Gastroesophageal sphincter (tissue), 4 donors: Measurements from ENCODE around the gene MLLT10. TPM values are rescaled to one million over a fixed set of nuclear protein-coding genes. Genes with fewer than 3 reads are reported as not detected.

Experiments used
- ATAC-seq: fragments of 150-250 bp; one replicate; pipeline ENCODE4 v1.9.1; 2016; ENCODE audit warnings: mild to moderate bottlenecking, moderate library complexity
- H3K27ac ChIP-seq, 4 donors: fragments of 200-600 bp; sonication (generic) in 3 of 4; 1 replicate in 3 of 4; 2 replicates in 1 of 4; pipeline ENCODE4 v1.5.1; 2016 to 2019
- H3K27me3 ChIP-seq: fragments of 200-600 bp; sonication (generic); one replicate; pipeline ENCODE4 v1.5.1; 2019
- H3K36me3 ChIP-seq, 2 donors: fragments of 200-600 bp; sonication (generic); one replicate each; pipeline ENCODE4 v1.5.1; 2019; ENCODE audit warnings: control low read depth in 1 of 2
- H3K4me1 ChIP-seq, 3 donors: fragments of 200-600 bp; sonication (generic); 1 replicate in 2 of 3; 2 replicates in 1 of 3; pipeline ENCODE4 v1.5.1; 2016 to 2019; ENCODE audit warnings: control low read depth in 2 of 3
- H3K4me3 ChIP-seq, 2 donors: fragments of 200-600 bp; sonication (generic); one replicate each; pipeline ENCODE4 v1.5.1; 2019; ENCODE audit warnings: mild to moderate bottlenecking in 1 of 2, moderate library complexity in 1 of 2
- H3K9me3 ChIP-seq, 3 donors: fragments of 200-600 bp; sonication (generic); one replicate each; pipeline ENCODE4 v1.5.1; 2017 to 2019; ENCODE audit warnings: control low read depth in 2 of 3
- EP300 ChIP-seq: sonication (generic); formaldehyde crosslinking; IDR thresholded peaks from one replicate; pipeline ENCODE4 v1.6.1; 2017; ENCODE audit warnings: antibody characterized with exemption, mild to moderate bottlenecking
- POLR2A ChIP-seq, 2 donors: fragments of 450-650 bp; IDR thresholded peaks; one replicate each; pipeline ENCODE4 v1.6.1; 2017; ENCODE audit warnings: antibody characterized with exemption in 2 of 2, mild to moderate bottlenecking in 2 of 2, moderate library complexity in 1 of 2
- POLR2AphosphoS5 ChIP-seq: sonication (generic); formaldehyde crosslinking; IDR thresholded peaks from one replicate; pipeline ENCODE4 v1.6.1; 2017; ENCODE audit warnings: antibody characterized with exemption
- WGBS, 2 donors: methylation state at CpG; one replicate each; pipeline ENCODE4 v1.1.5; 2018; ENCODE audit warnings: low coverage in 1 of 2; 5-methylcytosine and 5-hydroxymethylcytosine counted together
- total RNA-seq, 4 donors: library from RNA; depleted of rRNA; stranded (reverse); fragments of >200 nt; gene quantifications; one replicate each; pipeline ENCODE4 v1.1.0, GENCODE V29; 2016
- TF ChIP-seq, protein P1 (sequence below), 4 experiments: fragments of 200-600 bp in 2 of 4; fragments of 450-650 bp in 2 of 4; sonication (generic) in 1 of 4; IDR thresholded peaks; one replicate each; pipeline ENCODE4 v1.5.1; 2017 to 2019; ENCODE audit warnings: antibody characterized with exemption in 4 of 4, mild to moderate bottlenecking in 2 of 4, moderate library complexity in 2 of 4

Gene MLLT10
- total RNA-seq, 4 donors from 2014 or later: 27.2 to 52.1 (median 39.0) TPM

DNA sequence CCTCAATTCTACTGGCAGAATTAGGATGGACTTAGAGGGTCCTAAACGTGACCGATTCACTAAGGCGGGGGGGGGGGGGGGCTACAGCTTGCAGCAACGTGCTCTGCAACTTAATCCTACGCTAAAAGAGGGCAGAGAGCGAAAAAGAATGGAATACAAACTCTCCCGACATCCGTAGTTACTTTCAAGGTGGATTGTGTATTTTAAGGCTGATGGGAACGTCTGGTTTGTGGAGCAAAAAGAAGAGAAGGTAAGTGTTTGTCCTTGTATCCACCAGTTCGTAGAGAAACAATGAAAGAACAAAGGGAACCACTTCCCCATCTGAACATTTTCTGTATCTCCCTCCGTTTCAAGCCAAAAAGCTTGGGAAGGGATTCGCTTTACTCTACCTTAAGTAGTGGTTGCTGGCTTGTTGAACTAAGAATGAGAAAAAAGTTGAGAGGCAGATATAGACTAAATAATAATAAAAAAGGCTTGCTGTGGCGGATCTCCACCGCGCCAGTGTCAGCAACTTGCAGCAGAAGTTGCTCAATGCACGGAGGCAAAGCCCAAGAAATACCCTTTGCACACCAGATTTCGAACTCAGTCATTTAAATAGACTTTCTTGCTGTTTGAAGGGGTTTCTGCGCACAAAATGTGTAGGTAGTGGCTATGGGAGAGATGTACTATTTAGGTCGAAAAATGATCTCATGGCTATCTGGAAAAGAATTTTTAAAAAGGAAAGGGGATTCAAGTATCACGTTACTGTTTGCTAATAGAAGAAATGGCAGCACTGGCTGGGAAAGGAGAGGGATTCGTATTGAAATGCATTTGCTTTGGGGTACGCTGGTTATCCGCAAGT is 9.3 kb upstream of the MLLT10 start:
- Histone ChIP-seq H3K27me3 (no peaks in the 10 kb centered on the region), H3K4me3 (peak overlapping the region; percentile 59 to 75), H3K9me3 (no peaks in the 10 kb centered on the region), H3K27ac (peak overlapping the region; percentile 98 to 100 (median 99)), H3K36me3 (no peaks in the 10 kb centered on the region), H3K4me1 (peaks cover 0 to 49% (median 0%) of the 10 kb centered on the region in 3 donors)
- ATAC-seq: no peak
- 7 to 9% methylated on average over 22 to 23 of the region's 23 CpGs for WGBS, 2 donors
- no peak for TF ChIP-seq EP300
- no peak for TF ChIP-seq POLR2AphosphoS5
- TF ChIP-seq, protein P1, sequence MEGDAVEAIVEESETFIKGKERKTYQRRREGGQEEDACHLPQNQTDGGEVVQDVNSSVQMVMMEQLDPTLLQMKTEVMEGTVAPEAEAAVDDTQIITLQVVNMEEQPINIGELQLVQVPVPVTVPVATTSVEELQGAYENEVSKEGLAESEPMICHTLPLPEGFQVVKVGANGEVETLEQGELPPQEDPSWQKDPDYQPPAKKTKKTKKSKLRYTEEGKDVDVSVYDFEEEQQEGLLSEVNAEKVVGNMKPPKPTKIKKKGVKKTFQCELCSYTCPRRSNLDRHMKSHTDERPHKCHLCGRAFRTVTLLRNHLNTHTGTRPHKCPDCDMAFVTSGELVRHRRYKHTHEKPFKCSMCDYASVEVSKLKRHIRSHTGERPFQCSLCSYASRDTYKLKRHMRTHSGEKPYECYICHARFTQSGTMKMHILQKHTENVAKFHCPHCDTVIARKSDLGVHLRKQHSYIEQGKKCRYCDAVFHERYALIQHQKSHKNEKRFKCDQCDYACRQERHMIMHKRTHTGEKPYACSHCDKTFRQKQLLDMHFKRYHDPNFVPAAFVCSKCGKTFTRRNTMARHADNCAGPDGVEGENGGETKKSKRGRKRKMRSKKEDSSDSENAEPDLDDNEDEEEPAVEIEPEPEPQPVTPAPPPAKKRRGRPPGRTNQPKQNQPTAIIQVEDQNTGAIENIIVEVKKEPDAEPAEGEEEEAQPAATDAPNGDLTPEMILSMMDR (IDR thresholded peaks at IDR 0.05): no peak
- TF ChIP-seq POLR2A (IDR thresholded peaks at IDR 0.05): no peak

DNA sequence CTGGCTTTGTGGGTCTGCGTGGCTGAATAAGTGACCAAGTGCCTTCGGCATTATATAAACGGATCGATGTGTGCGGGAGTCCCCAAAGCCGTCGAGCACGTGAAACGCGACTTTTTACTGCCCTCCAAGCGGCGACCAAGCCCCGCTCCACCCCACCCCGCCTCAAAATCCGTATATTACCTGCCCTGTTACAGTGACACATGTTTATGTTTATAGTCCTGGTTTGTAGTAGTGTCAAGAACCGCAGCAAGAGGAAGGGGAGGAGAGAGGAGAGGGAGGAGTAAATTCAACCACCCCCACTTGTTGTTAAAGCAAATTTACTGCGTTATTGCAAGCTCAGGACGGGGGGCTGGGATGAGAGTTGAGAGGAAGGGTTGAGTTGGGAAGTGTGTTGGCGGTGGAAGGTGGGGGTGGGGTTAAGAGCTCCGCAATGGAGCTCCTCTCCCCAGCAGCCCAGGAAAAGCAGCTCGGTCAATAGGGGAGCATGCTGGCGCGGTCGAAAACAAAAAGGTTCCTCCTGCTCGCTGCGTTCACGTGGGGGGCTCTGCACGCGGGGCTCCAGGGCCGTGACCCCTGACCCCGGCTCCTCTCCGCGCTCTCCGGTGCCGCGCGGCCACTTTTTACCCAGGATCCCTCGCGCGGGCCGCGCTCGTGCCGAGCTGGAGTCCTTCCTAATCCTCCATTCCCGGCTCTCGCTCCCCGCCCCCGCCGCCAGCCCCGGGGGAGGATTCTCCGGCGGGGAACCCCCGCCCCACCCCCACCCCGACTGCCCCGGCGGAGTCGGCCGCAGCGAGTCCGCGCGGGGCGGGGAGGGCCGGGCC is 8.5 kb upstream of the MLLT10 start, which contains the start of gene SKIDA1:
SKIDA1 (minus strand) TSS at position 316 of the 821 bp plus-strand sequence. CDS start 7,860 bp downstream, outside the sequence.
- H3K4me1 ChIP-seq: peaks cover 0 to 45% (median 0%) of the 10 kb centered on the region in 3 donors
- H3K9me3 ChIP-seq: no peaks in the 10 kb centered on the region
- peak; percentile 87 for ATAC-seq
- TF ChIP-seq POLR2AphosphoS5 (peak; percentile 55), EP300 (no peak)
- H3K36me3 ChIP-seq: no peaks in the 10 kb centered on the region
- peak within 1 kb of the TSS; percentile 59 to 75 for H3K4me3 ChIP-seq
- no peaks in the 10 kb centered on the region for H3K27me3 ChIP-seq
- 0 to 1% methylated on average over 4 to 30 of the region's 64 CpGs for WGBS, 2 donors
- H3K27ac ChIP-seq: peak within 1 kb of the TSS; percentile 98 to 100 (median 99)

DNA sequence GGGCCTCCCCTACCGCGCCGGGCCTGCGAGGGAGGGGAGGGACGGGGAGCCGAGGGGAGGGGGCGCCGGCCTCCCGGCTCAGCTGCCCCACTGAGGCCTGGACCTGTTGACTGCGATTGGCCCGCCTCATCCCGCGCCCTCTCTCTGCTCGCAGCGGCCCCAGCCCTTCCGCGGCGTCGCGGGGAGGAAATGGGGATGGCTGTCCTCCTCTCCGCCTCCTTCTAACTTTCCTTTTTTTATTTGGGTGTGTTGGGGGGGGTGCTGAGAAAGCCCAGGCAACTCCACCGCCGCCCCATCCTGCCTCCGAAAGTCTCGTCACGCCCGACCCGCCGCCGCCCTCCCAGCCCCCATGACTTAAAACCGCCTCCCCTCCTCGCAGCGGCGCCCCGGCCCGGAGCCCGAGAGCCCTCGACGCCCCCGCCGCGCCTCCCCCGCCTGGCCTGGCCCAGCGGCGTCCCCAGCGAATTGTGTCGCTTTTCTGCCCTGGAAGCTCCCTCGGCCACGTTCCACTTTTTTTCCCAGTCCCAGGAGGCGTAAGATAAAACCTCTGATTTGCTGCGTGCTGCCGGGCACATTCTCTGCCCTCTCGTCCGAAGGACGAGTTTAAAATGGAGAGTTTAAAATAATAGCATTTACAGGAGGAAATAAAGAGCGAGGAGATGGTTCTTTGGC is 7.7 kb upstream of the MLLT10 start:
- Histone ChIP-seq H3K27ac (peak overlapping the region; percentile 98 to 100 (median 99)), H3K36me3 (no peaks in the 10 kb centered on the region), H3K4me3 (peak overlapping the region; percentile 59 to 75), H3K9me3 (no peaks in the 10 kb centered on the region), H3K27me3 (no peaks in the 10 kb centered on the region), H3K4me1 (peaks cover 0 to 44% (median 0%) of the 10 kb centered on the region in 3 donors)
- 0 to 3% methylated on average over 13 to 17 of the region's 56 CpGs for WGBS, 2 donors
- peak; percentile 66 for ATAC-seq
- TF ChIP-seq, protein P1 (IDR thresholded peaks at IDR 0.05): no peak
- TF ChIP-seq POLR2A (IDR thresholded peaks at IDR 0.05): peak in 1 of 2 donors; percentile 47

DNA sequence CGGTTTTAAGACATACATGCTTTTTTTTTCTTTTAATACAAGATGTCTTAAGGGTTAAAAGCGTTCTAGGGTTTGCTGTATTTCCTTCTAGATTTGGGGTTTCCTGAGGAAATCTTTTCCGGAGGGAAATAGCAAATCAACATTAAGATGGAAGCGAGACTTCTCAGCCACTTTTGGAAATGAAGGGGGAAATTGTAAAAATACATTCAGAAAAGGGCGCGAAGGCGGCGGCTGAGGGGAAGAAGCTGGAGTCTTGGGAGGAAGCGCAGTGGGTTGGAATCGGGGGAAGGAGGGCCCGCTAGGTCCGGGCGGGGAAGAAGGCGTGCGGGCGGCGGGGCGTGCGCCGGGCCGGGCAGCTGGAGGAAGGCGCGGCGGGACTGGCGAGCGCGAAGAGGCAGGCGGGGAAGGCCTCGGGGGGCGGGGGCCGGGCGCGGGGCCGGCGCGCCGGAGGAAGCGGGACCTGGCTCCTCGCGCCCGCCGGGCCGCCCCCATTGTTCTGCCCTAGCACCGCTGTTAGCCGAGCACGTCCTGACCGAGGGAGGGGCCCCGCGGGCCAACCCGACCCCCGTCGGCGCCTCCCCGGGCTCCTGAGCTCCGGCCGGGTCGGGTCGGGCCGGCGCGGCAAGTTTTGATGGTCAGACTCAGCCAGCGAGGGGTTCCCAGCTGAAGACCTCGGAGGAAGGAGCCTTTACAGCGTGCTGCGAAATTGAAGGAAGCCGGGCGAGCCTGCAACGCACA is 7.0 kb upstream of the MLLT10 start:
- WGBS, 2 donors: 2 to 3% methylated on average over 6 to 26 of the region's 68 CpGs
- ATAC-seq: peak; percentile 64
- Histone ChIP-seq H3K36me3 (no peaks in the 10 kb centered on the region), H3K4me3 (peak overlapping the region; percentile 59 to 75), H3K27me3 (no peaks in the 10 kb centered on the region), H3K27ac (peak overlapping the region; percentile 98 to 100 (median 99)), H3K4me1 (peaks cover 0 to 45% (median 0%) of the 10 kb centered on the region in 3 donors), H3K9me3 (no peaks in the 10 kb centered on the region)
- peak; percentile 39 to 52 for TF ChIP-seq POLR2A (IDR thresholded peaks at IDR 0.05)
- TF ChIP-seq, protein P1 (IDR thresholded peaks at IDR 0.05): no peak
